Endodermal cell (in vitro differentiated cells): ENCODE measurements around the gene ACSM5. TPM values are rescaled to one million over a fixed set of nuclear protein-coding genes. Genes with fewer than 3 reads are reported as not detected.

Experiments used
- DNase-seq: peaks from one replicate; pipeline ENCODE4 v3.0.0-alpha.2; 2017
- H3K27ac ChIP-seq: 2 replicates; pipeline ENCODE4 v1.5.1; 2013; ENCODE audit warnings: mild to moderate bottlenecking, low read depth, low read length, moderate library complexity
- H3K27me3 ChIP-seq: 2 replicates; pipeline ENCODE4 v1.6.1; 2013; ENCODE audit warnings: mild to moderate bottlenecking, low read length, moderate library complexity; ENCODE audit not compliant: insufficient read depth, control insufficient read depth, poor library complexity, severe bottlenecking
- H3K36me3 ChIP-seq: 2 replicates; pipeline ENCODE4 v1.7.0; 2013; ENCODE audit warnings: mild to moderate bottlenecking, low read length, moderate library complexity; ENCODE audit not compliant: control insufficient read depth, insufficient read depth
- H3K4me1 ChIP-seq: one replicate; pipeline ENCODE4 v1.7.0; 2013; ENCODE audit warnings: low read length; ENCODE audit not compliant: control insufficient read depth, insufficient read depth
- H3K4me3 ChIP-seq: 2 replicates; pipeline ENCODE4 v1.5.1; 2013; ENCODE audit warnings: mild to moderate bottlenecking, low read length, moderate library complexity
- H3K9ac ChIP-seq: 2 replicates; pipeline ENCODE4 v1.6.1; 2013; ENCODE audit warnings: mild to moderate bottlenecking, low read length, moderate library complexity; ENCODE audit not compliant: poor library complexity, severe bottlenecking; ENCODE audit errors: extremely low read depth
- H3K9me3 ChIP-seq: 2 replicates; pipeline ENCODE4 v1.6.1; 2013; ENCODE audit warnings: mild to moderate bottlenecking, low read length, moderate library complexity; ENCODE audit not compliant: control insufficient read depth
- H3K27ac Mint-ChIP-seq: 2 replicates; pipeline ENCODE4 v1.8.0; 2020; ENCODE audit warnings: mixed read lengths
- H3K27me3 Mint-ChIP-seq: 2 replicates; pipeline ENCODE4 v1.8.0; 2021; ENCODE audit warnings: mild to moderate bottlenecking, mixed read lengths; ENCODE audit not compliant: insufficient read depth
- H3K36me3 Mint-ChIP-seq: 2 replicates; pipeline ENCODE4 v1.8.0; 2020; ENCODE audit warnings: low read depth, mixed read lengths
- H3K4me1 Mint-ChIP-seq: 2 replicates; pipeline ENCODE4 v1.8.0; 2020; ENCODE audit warnings: mixed read lengths
- H3K4me3 Mint-ChIP-seq: 2 replicates; pipeline ENCODE4 v1.8.0; 2020; ENCODE audit warnings: mild to moderate bottlenecking, moderate library complexity, mixed read lengths
- H3K9me3 Mint-ChIP-seq: 2 replicates; pipeline ENCODE4 v1.8.0; 2020; ENCODE audit warnings: mild to moderate bottlenecking, mixed read lengths
- CTCF ChIP-seq: fragments of 200-600 bp; sonication (generic); conservative IDR thresholded peaks from 2 replicates; pipeline ENCODE4 v1.5.0; 2021; ENCODE audit warnings: antibody characterized with exemption, mild to moderate bottlenecking
- WGBS, 2 experiments: methylation state at CpG; one replicate each; pipeline versions ENCODE4 v1.1.5 to v1.1.7; 2013; ENCODE audit warnings: missing lambda C conversion rate in 2 of 2, mixed read lengths in 1 of 2; ENCODE audit not compliant: insufficient coverage in 1 of 2, insufficient read length in 1 of 2; 5-methylcytosine and 5-hydroxymethylcytosine counted together
- long read RNA-seq, 4 experiments: library from polyadenylated mRNA in 2 of 4; library from RNA in 1 of 4; library from capped mRNA in 1 of 4; stranded (forward) in 3 of 4; unstranded in 1 of 4; transcript quantifications; one replicate each; pipeline ENCODE4 v2.0.0, GENCODE V29; 2020 to 2021; ENCODE audit warnings: inconsistent platforms in 1 of 4
- polyA plus RNA-seq, 2 experiments: library from polyadenylated mRNA; stranded (reverse); fragments of 50-300 nt; gene quantifications; one replicate each; pipeline ENCODE4 v1.2.3, GENCODE V29; 2013
- total RNA-seq, 2 donors: library from RNA; stranded (reverse); fragmentation: NEBNext Ultra II Directional in 1 of 2; extraction: Animal tissue kit (Norgen Biotek cat#: 25700) in 1 of 2; gene quantifications; 2 replicates in 1 of 2; 3 replicates in 1 of 2; pipeline ENCODE4 v1.2.1, GENCODE V29; 2021

Gene ACSM5
- total RNA-seq: not detected
- not detected for polyA plus RNA-seq (2013, experiment 1 of 2)
- not detected for polyA plus RNA-seq (2013, experiment 2 of 2)
- long read RNA-seq, experiment 1: 0 reads
- long read RNA-seq, experiment 2: 0 reads
- long read RNA-seq, experiment 3: 0 reads
- long read RNA-seq, experiment 4: 0 reads

GRCh38 chr16:20409398-20410120 lies at the start of gene ACSM5:
TSS of gene ACSM5 (plus strand) at chr16:20409534. CDS start at chr16:20411485, 1,951 bp downstream.
- no peak within 1 kb of the TSS for H3K4me3 ChIP-seq

GRCh38 chr16:20359997-20360396 lies 49.3 kb upstream of the ACSM5 start:
- Mint-ChIP-seq H3K36me3 (no peaks in the 10 kb centered on the region), H3K9me3 (peaks cover 12% of the 10 kb centered on the region), H3K4me3 (no peak overlapping the region), H3K4me1 (no peaks in the 10 kb centered on the region), H3K27ac (no peak overlapping the region), H3K27me3 (peaks cover 7% of the 10 kb centered on the region)
- TF ChIP-seq CTCF: peak; percentile 83
- no peak overlapping the region for H3K27ac ChIP-seq
- H3K36me3 ChIP-seq: no peaks in the 10 kb centered on the region
- peaks cover 7% of the 10 kb centered on the region for H3K9me3 ChIP-seq
- DNase-seq: peak; percentile 79
- H3K4me1 ChIP-seq: no peaks in the 10 kb centered on the region
- no peak overlapping the region for H3K9ac ChIP-seq
- H3K27me3 ChIP-seq: no peaks in the 10 kb centered on the region
- 49% methylated on average over 2 of the region's 2 CpGs; no CpG with 5 or more reads in 1 of the 2 experiments for WGBS, 2 experiments
- H3K4me3 ChIP-seq: no peak overlapping the region

More at GRCh38 chr16:20409398-20410120, at the start of gene ACSM5:
- H3K27ac ChIP-seq: no peak within 1 kb of the TSS
- H3K36me3 ChIP-seq: no peaks in the 10 kb centered on the region
- H3K27me3 ChIP-seq: no peaks in the 10 kb centered on the region
- peaks cover 5% of the 10 kb centered on the region for H3K4me1 Mint-ChIP-seq
- peak within 1 kb of the TSS; percentile 61 for H3K27ac Mint-ChIP-seq
- H3K27me3 Mint-ChIP-seq: no peaks in the 10 kb centered on the region
- no peak within 1 kb of the TSS for H3K4me3 Mint-ChIP-seq
- peak; percentile 54 for DNase-seq
- H3K9me3 Mint-ChIP-seq: peaks cover 12% of the 10 kb centered on the region
- H3K4me1 ChIP-seq: no peaks in the 10 kb centered on the region
- H3K9ac ChIP-seq: no peak within 1 kb of the TSS
- 75 to 87% methylated on average over 2 to 4 of the region's 6 CpGs for WGBS, 2 experiments
- H3K36me3 Mint-ChIP-seq: no peaks in the 10 kb centered on the region
- H3K9me3 ChIP-seq: peaks cover 17% of the 10 kb centered on the region
- TF ChIP-seq CTCF: no peak

GRCh38 chr16:20363191-20363590 lies 46.1 kb upstream of the ACSM5 start:
- Histone ChIP-seq H3K9ac (no peak overlapping the region), H3K4me1 (no peaks in the 10 kb centered on the region), H3K27me3 (no peaks in the 10 kb centered on the region), H3K4me3 (no peak overlapping the region), H3K27ac (no peak overlapping the region), H3K36me3 (no peaks in the 10 kb centered on the region), H3K9me3 (no peaks in the 10 kb centered on the region)
- no peak for TF ChIP-seq CTCF
- no peak overlapping the region for H3K4me3 Mint-ChIP-seq
- no peak for DNase-seq
- no peak overlapping the region for H3K27ac Mint-ChIP-seq
- peaks cover 9% of the 10 kb centered on the region for H3K27me3 Mint-ChIP-seq
- H3K9me3 Mint-ChIP-seq: no peaks in the 10 kb centered on the region
- no peaks in the 10 kb centered on the region for H3K36me3 Mint-ChIP-seq
- no peaks in the 10 kb centered on the region for H3K4me1 Mint-ChIP-seq
- 93 to 100% methylated on average over 1 to 2 of the region's 2 CpGs for WGBS, 2 experiments
